MG63 (cell line): Measurements from ENCODE around the gene RALGDS. TPM values are rescaled to one million over a fixed set of nuclear protein-coding genes. Genes with fewer than 3 reads are reported as not detected.

Source experiments
- DNase-seq: peaks from one replicate; pipeline ENCODE4 v3.0.0-alpha.2; 2020
- H3K27me3 ChIP-seq: fragments of 250-450 bp; sonication (Bioruptor Pico); 2 replicates; pipeline ENCODE4 v1.5.1; 2020; ENCODE audit warnings: mild to moderate bottlenecking, moderate library complexity
- H3K36me3 ChIP-seq: fragments of 250-450 bp; sonication (Bioruptor Pico); 2 replicates; pipeline ENCODE4 v1.5.1; 2020; ENCODE audit warnings: mild to moderate bottlenecking, moderate library complexity
- H3K4me3 ChIP-seq: fragments of 250-450 bp; sonication (Bioruptor Pico); 2 replicates; pipeline ENCODE4 v1.5.1; 2020; ENCODE audit warnings: mild to moderate bottlenecking, moderate library complexity
- H3K9me3 ChIP-seq: fragments of 250-450 bp; sonication (Bioruptor Pico); 2 replicates; pipeline ENCODE4 v1.5.1; 2020; ENCODE audit warnings: mild to moderate bottlenecking, moderate library complexity
- total RNA-seq: library from RNA; depleted of rRNA; stranded (reverse); fragments of >200 nt; shearing (Covaris generic); gene quantifications from 2 replicates; pipeline ENCODE4 v1.2.3, GENCODE V29; 2014; ENCODE audit warnings: low replicate concordance

The RALGDS gene
- total RNA-seq, 1 experiment from 2014 or later, result 21.4 TPM

DNA sequence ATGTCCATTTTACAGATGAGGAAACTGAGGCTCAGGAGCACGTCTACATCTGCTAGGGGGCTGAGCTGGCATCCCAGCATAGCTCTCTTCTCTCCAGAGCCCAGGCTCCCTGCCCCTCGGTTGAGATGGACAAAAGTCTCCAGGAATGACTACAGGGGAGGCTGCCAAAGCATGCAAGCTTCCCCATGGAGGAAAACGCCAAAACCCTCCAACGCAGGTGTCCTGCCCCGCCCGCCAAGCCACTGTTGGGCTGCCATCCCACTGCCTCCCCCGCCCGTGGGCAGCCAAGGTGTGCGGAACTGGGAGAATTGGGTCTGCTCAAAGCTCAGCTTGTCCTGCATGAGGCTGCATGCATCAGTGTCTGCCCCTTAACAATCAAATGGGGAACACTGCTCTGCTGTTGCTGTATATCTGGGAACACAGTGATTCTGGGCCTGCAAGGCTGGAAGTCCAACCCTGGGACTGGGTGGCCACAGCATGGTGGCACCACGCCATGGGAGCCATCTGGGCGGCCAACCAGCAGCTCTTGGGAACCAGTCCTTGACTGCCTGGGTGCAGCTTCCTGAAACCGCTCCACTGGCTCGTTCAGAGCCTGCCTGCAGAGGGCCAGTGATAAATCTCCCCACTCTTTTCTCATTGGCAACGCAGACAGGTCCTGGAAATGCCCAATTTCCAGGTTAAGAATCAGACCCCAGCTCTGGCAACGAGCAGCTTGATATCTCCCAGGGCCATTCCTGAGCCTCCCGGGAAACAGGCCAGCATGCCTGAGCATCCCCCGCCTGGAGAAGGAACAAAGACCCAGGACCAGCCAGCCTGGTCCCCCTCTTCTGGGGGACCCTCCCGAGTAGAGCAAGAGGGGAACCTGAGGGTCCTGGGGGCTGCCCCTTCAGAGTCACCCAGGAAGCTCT is 3.5 kb downstream of the RALGDS start:
- H3K9me3 ChIP-seq, result no peaks in the 10 kb centered on the region
- H3K27me3 ChIP-seq, result no peaks in the 10 kb centered on the region
- H3K36me3 ChIP-seq, result peaks cover 8% of the 10 kb centered on the region; the same call in 1 of the 2 replicates
- H3K4me3 ChIP-seq, result no peak overlapping the region
- DNase-seq, result peak; percentile 71

DNA sequence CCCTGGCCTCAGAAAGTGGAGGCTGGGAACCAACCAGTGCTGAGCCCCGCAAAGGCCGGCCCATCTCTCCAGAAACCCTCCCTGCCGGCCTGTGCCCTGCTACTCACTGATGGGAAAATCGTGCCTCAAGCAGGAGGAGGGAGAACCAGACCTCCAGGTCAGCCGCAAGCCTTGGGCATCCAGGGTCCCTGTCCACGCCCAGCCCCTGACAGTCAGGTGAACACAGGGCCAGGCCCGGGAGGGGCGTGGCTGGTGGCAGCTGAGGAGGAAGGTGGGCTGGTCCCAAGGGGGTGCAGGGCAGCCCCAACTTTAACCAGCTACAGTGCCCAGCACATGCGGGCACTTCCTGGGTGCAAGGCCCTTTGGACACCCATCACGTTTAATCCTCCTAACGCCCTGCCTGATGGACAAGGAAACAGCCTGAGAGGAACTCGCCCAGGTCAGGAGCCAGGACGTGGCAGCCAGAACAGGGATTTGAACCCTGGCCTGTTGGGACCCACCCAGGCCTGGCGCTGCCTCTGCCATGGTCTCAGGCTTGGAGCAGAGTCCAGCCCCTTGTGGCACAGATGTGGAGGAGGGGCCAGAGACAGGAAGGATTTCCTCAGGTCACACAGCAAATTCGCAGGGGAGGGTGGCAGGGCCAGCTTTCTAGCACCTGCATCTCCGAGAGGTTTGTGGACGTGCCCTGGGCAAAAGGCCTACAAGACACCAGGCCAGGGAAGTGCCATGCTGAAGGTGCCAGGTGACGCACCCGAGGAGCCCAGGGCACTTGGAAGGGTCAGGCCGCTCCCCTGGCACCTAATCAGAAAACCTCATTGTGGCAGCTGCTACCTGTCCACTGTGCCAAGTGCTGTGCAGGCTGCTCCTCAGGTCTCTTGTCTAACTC is 4.5 kb downstream of the RALGDS start:
- H3K9me3 ChIP-seq, result no peaks in the 10 kb centered on the region
- DNase-seq, result no peak
- no peaks in the 10 kb centered on the region for H3K27me3 ChIP-seq

DNA sequence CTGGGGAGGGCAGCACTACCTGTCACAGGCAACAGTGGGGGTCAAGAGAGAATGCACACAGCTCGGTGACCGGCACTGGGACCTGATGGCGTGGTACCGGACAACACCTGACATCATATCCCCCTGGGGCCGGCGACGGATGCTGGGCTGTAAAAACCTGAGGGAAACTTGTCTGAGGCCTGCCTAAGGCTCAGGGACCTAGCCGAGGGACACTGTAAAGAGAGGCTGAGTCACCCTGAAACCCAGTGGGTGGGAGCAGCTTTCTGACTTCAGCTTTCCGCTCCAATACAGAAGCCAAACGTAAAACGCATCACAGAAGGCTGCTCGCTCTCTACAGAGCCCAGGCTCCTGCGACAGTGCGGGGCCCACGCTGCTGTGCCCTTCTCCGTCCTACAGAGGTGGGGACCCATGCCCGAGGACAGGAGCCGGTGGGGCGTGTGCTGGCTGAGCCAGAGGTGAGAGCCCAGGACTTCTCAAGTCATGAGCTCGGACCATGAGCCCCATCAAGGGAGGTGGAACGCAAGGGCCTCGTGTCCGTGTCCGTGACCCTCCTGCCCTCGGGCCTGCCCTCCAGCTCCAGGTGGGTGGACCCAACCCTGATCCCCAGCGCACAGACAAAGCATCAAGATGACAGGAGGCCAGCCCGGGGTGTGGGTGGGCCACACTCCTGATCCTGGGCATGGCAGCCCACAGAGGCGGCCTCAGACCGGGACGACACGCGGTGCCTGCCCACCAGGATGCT is 5.3 kb downstream of the RALGDS start:
- no peaks in the 10 kb centered on the region for H3K9me3 ChIP-seq
- no peak for DNase-seq
- peaks cover 12% of the 10 kb centered on the region for H3K36me3 ChIP-seq
- no peaks in the 10 kb centered on the region for H3K27me3 ChIP-seq
- H3K4me3 ChIP-seq, result no peak overlapping the region

More for the DNA sequence above, 4.5 kb downstream of the RALGDS start:
- Histone ChIP-seq H3K4me3 (no peak overlapping the region), H3K36me3 (peaks cover 8% of the 10 kb centered on the region; the same call in 1 of the 2 replicates)

DNA sequence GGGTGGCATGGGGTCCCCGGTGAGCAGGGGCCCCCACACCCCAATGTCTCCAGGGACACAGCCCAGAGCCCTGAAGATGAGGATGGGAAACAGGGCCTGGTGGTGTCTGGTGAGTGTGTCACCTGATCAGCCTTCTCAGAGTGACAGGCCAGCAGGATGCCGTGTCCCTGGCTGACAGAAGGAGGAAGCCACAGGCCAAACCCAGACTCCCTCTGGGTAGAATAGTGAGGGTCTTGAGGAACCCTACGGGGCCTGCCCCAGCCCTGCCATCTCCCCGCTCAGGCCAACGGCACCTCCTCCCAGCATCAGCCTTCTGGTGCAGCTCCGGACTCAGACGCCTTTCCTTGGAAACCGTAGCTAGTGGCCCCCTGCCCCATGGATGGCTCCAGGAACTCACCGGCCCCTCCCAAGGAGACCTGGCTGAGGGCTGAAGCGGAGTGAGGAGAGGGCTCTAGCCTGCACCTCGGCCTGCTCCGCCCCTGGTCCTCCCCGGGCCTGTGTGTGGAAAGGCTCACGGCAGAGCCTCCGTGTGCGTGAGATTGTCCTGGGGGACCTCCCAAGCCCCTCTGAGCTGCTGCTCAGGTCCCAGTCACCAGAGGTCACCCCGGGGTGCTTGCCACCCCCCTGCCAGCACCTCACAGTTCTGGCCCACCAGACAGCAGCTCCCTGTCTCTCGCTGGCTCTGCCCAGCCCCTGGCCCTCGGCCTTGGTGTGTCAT is 6.0 kb downstream of the RALGDS start:
- no peaks in the 10 kb centered on the region for H3K27me3 ChIP-seq
- no peak for DNase-seq

DNA sequence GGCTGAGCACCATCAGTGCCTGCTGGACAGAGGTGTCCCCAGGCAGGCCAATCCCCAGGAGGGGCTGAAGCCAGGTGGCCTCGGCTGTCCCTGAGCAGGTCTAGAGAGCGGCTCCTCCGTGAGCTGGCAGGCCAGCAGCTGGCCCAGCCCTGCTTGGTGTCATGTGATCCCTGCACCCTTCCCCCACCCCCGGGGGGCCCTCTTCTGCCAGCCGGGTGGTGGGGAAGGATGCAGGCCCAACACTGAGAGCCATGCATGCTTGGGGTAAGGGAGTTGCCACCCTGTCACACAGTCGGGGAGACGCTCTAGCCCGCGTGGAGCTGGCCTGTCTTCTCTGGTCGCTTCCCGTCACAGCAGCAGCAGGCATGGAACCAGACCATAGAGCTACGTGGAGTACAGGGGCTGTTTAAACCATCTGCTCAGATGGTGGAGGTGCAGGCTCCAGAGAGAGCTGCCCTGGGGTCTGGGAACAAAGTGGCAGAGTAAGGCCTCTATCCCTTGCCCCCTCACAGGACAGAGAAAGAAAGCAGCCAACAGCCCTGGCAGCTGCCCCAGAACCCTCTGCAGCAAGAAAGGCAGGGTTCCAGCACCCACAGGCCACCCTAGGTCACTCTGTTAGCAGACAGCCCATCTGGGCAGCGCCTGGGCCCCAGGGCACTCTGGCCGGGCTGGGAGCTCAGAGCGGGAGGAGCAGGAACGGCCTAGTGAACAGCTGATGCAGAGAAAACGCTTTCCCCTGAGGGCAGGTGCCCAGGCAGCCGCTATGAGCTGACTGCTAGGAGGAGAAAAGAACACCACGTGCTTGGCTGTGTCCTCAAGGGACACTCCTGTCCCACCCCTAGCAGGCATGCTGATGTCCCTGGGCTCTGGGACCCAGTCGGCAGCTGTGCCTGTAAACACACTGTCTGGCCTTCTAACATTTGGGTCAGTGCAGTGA is 6.8 kb downstream of the RALGDS start:
- H3K36me3 ChIP-seq, result peaks cover 27% of the 10 kb centered on the region
- no peaks in the 10 kb centered on the region for H3K9me3 ChIP-seq
- no peak overlapping the region for H3K4me3 ChIP-seq
- H3K27me3 ChIP-seq, result no peaks in the 10 kb centered on the region
- peak; percentile 41 for DNase-seq

More for the DNA sequence above, 6.0 kb downstream of the RALGDS start:
- Histone ChIP-seq H3K4me3 (no peak overlapping the region), H3K9me3 (no peaks in the 10 kb centered on the region), H3K36me3 (peaks cover 19% of the 10 kb centered on the region)

DNA sequence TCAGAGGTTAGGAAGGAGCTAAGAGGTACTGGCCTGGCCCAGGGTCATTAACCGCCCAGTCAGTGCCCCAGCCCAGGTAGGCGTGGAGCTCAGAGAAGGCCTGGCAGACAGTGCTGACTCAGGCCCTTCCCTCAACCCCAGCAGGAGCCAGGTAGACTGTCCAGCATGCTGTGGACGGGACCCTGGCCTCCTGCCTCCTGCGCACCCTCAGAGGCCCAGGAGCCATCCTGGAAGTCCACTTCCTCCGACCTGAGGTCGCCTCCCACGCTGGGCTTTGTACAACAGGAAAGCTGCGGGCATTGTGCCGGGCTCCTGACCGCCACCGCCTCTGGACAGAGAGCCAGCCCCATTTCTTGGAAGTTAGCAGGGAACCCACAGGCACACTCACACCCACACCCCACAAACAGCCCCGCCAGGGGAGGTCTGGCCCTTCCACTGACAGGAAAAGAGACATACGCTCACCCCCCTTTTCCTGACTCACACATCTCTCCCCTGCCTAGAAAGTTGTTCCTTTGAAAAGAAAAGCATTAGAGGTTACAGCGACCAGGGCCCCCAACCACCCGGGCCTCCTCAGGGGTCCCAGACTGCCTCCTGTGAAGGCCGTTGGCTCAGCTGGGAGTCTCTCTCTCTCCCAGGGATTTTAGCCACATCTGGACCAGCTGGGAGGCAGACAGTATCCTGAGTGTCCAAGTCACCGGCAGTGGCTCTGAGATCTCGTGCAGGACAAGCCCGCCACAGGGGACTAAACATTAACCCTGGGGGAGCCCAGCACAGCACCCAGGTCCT is 7.7 kb downstream of the RALGDS start:
- Histone ChIP-seq H3K9me3 (no peaks in the 10 kb centered on the region), H3K36me3 (peaks cover 32% of the 10 kb centered on the region), H3K27me3 (no peaks in the 10 kb centered on the region), H3K4me3 (no peak overlapping the region)
- no peak for DNase-seq

DNA sequence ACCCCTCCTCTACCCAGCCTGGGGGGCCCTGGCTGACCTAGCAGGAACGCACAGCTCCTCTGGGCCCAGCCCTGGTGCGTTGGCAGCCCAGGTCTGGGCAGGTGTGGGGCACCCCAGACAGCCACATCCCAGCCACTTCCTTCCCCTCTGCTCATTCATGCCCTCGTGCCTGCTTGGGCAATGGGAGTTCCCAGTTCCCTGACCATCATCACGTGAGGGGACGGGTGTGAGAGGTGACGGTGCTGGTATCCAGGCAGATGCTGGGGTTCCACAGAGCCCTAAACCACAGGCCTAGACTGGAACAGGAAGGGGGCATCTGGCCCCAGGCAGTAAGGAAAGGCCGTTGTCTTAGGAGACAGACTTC is 8.4 kb downstream of the RALGDS start:
- Histone ChIP-seq H3K4me3 (no peak overlapping the region), H3K27me3 (no peaks in the 10 kb centered on the region), H3K9me3 (no peaks in the 10 kb centered on the region), H3K36me3 (peaks cover 35% of the 10 kb centered on the region)
- DNase-seq, result no peak

DNA sequence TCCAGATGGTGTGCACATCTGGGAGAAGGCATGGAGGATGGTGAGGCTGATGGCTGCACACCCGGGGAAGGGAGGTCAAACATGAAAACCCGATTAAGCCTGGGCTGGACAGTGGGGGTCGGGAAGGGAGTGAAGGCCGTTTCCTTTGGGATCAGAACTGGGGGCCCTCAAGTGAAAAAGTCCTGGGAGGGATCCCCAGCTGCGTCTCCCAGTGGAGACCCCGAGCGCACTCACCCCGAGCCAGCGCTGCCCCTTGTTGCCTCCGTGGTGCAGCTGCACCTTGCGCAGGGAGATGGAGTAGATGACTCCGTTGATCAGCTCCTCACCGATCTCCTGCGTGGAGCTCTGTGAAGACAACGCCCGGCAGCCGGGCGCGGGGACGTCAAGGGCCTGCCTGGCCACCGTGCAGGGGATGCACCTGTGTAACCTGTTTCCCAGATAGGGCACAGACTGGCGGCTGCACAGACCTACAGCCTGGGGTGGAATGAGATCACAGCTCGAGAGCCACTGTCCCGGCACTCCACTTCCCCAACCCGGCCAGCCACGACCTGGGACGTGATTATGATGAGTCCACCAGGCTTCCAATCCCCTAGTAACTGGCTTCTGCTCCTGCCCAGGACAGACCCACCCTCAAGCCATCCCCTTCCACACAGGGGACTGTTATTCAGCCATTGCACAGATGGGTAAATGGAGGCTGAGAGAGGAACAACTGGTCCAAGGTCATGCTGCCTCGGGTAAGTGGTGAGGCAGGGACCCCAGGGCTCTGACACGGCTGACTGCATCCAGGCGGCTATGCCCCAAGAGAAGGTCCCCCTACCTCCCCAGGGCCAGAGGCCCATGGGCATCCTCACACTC is 9.0 kb downstream of the RALGDS start:
- Histone ChIP-seq H3K4me3 (no peak overlapping the region), H3K9me3 (no peaks in the 10 kb centered on the region), H3K36me3 (peaks cover 37% of the 10 kb centered on the region), H3K27me3 (no peaks in the 10 kb centered on the region)
- no peak for DNase-seq

DNA sequence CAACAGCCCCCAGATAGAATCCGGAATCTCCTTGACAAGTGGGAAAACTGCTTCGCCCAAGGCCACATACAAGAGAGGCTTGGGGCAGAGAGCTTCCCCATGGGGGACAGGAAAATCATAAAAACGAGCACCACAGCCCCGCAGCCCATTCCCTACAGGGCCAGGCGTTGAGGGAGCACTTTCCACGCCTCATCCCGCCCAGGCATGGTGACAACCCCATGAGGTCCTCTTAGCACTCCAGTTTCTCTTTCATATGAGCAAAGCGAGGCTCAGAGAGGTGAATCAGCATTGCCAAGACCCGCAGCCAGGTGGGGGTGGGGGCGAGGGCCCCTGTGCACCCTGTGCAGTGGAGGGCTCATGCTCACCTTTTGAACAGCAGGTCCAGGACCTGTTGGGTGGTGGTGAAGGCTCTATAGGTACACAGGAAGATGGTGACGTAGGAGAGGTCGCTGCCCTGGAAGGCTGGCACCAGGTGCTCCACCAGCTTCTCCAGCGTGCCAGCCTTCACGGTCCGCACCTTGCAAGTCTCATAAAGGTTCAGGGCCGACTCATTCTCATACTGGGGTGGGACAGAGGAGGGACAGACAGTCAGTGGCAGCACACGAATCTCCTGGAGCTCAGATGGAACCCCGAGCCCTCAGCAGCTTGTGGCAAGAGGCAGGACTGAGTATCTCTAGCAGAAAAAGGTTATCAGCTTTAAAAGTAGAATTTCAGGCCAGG is 10.9 kb downstream of the RALGDS start:
- DNase-seq, result no peak
- Histone ChIP-seq H3K9me3 (no peaks in the 10 kb centered on the region), H3K36me3 (peaks cover 47% of the 10 kb centered on the region), H3K4me3 (no peak overlapping the region), H3K27me3 (no peaks in the 10 kb centered on the region)

DNA sequence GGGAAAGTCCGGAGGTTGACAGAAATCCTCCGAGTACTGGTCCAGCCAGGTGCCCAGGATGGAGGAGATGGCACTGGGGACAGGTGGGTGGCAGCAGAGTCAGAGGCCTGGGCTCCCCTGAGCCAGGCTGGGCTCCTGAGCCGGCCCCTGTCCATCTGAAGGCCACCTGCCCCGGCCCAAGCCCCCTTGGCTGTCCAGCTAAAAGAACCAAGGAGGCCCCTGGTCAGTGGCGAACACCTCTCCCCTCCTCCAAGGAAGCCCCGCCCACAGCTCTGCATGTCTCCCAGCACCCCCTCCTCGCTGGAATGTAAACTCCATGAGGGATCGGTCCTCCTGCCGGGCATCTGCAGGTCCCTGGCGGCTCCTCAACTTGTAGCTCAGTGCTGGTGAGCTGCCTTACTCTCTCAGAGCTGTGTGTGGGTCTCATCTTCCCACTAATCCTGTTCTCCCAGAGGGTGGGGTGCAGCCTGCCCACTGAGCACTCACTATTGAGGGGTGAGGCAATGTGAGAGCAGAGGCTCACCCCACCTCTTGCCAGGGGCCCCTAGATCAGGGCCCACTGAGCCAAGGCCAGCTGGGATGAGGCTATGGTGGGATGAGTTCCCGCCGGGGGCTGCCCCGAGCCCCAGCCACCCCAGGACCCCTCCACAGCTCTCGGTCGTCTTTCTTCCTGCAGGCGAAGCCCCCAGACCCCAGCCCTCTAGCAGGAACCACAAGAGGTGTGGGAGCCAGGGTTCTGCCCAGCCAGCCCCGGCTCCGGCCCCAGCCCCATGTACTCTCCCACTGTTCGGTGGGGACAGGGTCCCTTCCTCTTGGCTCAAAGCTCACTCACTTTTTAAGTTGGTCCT is 12.0 kb downstream of the RALGDS start:
- H3K9me3 ChIP-seq, result no peaks in the 10 kb centered on the region
- H3K4me3 ChIP-seq, result no peak overlapping the region
- H3K36me3 ChIP-seq, result peaks cover 44% of the 10 kb centered on the region
- H3K27me3 ChIP-seq, result no peaks in the 10 kb centered on the region
- no peak for DNase-seq

DNA sequence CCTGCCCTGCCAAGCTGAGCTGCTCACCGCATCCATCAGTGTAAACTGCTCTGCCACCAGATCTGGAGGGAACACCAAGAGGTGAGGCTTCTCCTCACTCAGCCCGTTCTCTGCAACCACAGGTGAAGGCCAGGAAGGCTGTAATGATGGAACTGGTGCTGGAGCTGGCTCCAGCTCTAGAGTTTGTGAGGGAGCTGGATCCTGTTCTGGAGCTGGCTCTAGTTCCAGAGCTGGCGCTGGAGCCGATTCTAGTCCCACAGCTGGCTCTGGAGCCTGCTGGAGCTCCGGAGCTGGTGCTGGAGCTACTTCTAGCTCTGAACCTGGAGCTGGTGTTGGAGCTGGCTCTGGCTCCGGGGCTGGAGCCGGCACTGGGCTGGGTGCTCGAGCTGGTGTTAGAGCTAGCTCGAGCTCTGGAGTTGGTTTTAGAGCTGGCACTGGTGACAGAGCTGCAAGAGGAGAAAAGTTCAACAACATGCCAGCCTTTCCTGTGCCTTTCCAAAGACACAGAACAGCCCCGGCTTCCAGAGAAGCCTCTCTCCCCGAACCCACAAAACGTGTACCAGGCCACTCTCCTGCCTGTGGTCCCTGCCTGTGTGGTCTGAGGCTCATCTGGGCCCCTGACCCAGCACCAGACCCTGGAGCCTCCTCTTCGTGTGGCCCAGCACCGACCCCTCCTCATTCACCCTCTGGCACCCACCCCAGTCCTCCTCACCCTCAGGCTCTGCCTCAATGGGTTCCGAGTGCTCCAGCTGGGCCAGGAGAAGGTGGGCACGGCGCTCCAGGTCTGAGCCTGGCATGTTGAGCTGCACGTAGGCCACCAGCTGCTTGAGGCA is 12.9 kb downstream of the RALGDS start:
- no peak for DNase-seq
- Histone ChIP-seq H3K27me3 (no peaks in the 10 kb centered on the region), H3K36me3 (peaks cover 48% of the 10 kb centered on the region), H3K4me3 (no peak overlapping the region), H3K9me3 (no peaks in the 10 kb centered on the region)

DNA sequence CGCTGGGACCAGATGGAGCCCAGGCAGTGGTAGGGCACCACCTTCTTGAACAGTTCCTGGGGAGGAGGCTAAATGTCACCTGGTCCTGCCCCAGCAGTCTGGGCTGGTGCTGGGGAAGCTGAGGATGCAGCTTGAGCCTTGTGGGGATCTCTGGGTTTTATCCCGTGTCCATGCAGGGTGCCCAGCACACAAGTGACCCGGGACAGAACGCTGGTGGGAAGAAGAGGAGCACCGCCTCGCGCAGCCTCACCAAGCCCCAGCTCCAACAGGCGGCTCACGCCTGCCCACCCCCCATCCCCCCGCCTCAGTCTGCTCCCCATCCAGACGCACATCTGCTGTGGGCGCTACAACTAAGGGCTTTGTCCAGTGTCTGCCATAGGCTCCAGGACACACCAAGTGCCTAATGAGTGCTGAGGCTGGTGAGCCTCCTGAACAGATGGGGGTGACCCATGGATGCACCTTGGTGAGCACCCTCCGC is 13.8 kb downstream of the RALGDS start:
- no peak for DNase-seq
- no peaks in the 10 kb centered on the region for H3K27me3 ChIP-seq
- H3K9me3 ChIP-seq, result no peaks in the 10 kb centered on the region
- H3K4me3 ChIP-seq, result no peak overlapping the region
- peaks cover 57% of the 10 kb centered on the region for H3K36me3 ChIP-seq
